SK-N-MC (cell line): ENCODE measurements around the gene ARMC6.

Experiments
- EZH2 ChIP-seq: fragments of 200-600 bp; sonication (generic); IDR thresholded peaks from one replicate; pipeline ENCODE4 v1.6.1; 2017; ENCODE audit warnings: antibody characterized with exemption
- POLR2AphosphoS5 ChIP-seq: IDR thresholded peaks from 2 replicates; pipeline ENCODE4 v1.6.1; 2012; ENCODE audit warnings: mild to moderate bottlenecking, low read depth, low read length, borderline replicate concordance

GRCh38 chr19:19107654-19108053 is 74.3 kb downstream of the ARMC6 start:
- TF ChIP-seq POLR2AphosphoS5 (no peak), EZH2 (no peak)
